SK-N-SH treated with all-trans-retinoic acid at 6 μM for 48 hours (cell line): ENCODE data around the gene SCAF11.

Source experiments
- ATAC-seq: fragments of 200-7000 bp; cut with Tn5 transposase; 3 replicates; pipeline ENCODE4 v1.9.1; 2020; ENCODE audit warnings: mild to moderate bottlenecking, moderate library complexity
- ARNTL ChIP-seq: fragments of 450-650 bp; formaldehyde crosslinking; IDR thresholded peaks from 2 replicates; pipeline ENCODE4 v1.5.0; 2020; ENCODE audit warnings: low read depth, mild to moderate bottlenecking, moderate library complexity, borderline replicate concordance
- BACH2 ChIP-seq: fragments of 250-450 bp; sonication (Bioruptor Pico); IDR thresholded peaks from 2 replicates; pipeline ENCODE4 v1.9.0; 2021; ENCODE audit warnings: mild to moderate bottlenecking, borderline replicate concordance
- CREB5 ChIP-seq: fragments of 250-450 bp; sonication (Bioruptor Pico); IDR thresholded peaks from 2 replicates; pipeline ENCODE4 v1.5.1; 2020; ENCODE audit warnings: low read depth, mild to moderate bottlenecking, moderate library complexity
- CSDC2 ChIP-seq: fragments of 250-450 bp; sonication (Bioruptor Pico); IDR thresholded peaks from 2 replicates; pipeline ENCODE4 v1.5.0; 2020; ENCODE audit warnings: mild to moderate bottlenecking, moderate library complexity
- ESRRG ChIP-seq: fragments of 250-450 bp; sonication (Bioruptor Pico); IDR thresholded peaks from 2 replicates; pipeline ENCODE4 v1.6.1; 2021; ENCODE audit warnings: mild to moderate bottlenecking
- GLIS3 ChIP-seq: fragments of 250-450 bp; sonication (Bioruptor Pico); IDR thresholded peaks from 2 replicates; pipeline ENCODE4 v1.5.0; 2020; ENCODE audit warnings: mild to moderate bottlenecking, moderate library complexity
- ISL1 ChIP-seq: fragments of 250-450 bp; sonication (Bioruptor Pico); IDR thresholded peaks from 2 replicates; pipeline ENCODE4 v2.1.2; 2022; ENCODE audit warnings: mild to moderate bottlenecking, moderate library complexity
- OSR1 ChIP-seq: fragments of 250-450 bp; sonication (Bioruptor Pico); IDR thresholded peaks from 2 replicates; pipeline ENCODE4 v1.8.0; 2022; ENCODE audit warnings: moderate library complexity, mild to moderate bottlenecking, inconsistent platforms
- PATZ1 ChIP-seq: fragments of 250-450 bp; sonication (Bioruptor Pico); IDR thresholded peaks from 2 replicates; pipeline ENCODE4 v1.8.0; 2020; ENCODE audit warnings: mild to moderate bottlenecking, moderate library complexity, borderline replicate concordance
- PPARA ChIP-seq: fragments of 250-450 bp; sonication (Bioruptor Pico); IDR thresholded peaks from 2 replicates; pipeline ENCODE4 v1.5.0; 2020; ENCODE audit warnings: mild to moderate bottlenecking, borderline replicate concordance
- RARB ChIP-seq: fragments of 250-450 bp; sonication (Bioruptor Pico); IDR thresholded peaks from 2 replicates; pipeline ENCODE4 v1.8.0; 2021; ENCODE audit warnings: mild to moderate bottlenecking, moderate library complexity
- SNAI2 ChIP-seq: fragments of 250-450 bp; sonication (Bioruptor Pico); IDR thresholded peaks from 2 replicates; pipeline ENCODE4 v1.5.0; 2020; ENCODE audit warnings: mild to moderate bottlenecking, moderate library complexity
- TCF4 ChIP-seq: fragments of 250-450 bp; sonication (Bioruptor Pico); IDR thresholded peaks from 2 replicates; pipeline ENCODE4 v1.8.0; 2021; ENCODE audit warnings: mild to moderate bottlenecking, moderate library complexity, borderline replicate concordance
- TOX ChIP-seq: fragments of 250-450 bp; sonication (Bioruptor Pico); IDR thresholded peaks from 2 replicates; pipeline ENCODE4 v1.8.0; 2021; ENCODE audit warnings: mild to moderate bottlenecking, moderate library complexity, borderline replicate concordance
- TSHZ2 ChIP-seq: fragments of 250-450 bp; sonication (Bioruptor Pico); IDR thresholded peaks from 2 replicates; pipeline ENCODE4 v1.5.0; 2020; ENCODE audit warnings: mild to moderate bottlenecking, moderate library complexity
- ZC3H10 ChIP-seq: fragments of 250-450 bp; sonication (Bioruptor Pico); IDR thresholded peaks from 2 replicates; pipeline ENCODE4 v1.5.1; 2021; ENCODE audit warnings: mild to moderate bottlenecking, moderate library complexity
- ZFP3 ChIP-seq: fragments of 250-450 bp; sonication (Bioruptor Pico); IDR thresholded peaks from 2 replicates; pipeline ENCODE4 v1.5.0; 2020; ENCODE audit warnings: mild to moderate bottlenecking, moderate library complexity
- ZFP30 ChIP-seq: fragments of 450-650 bp; formaldehyde crosslinking; IDR thresholded peaks from 2 replicates; pipeline ENCODE4 v1.5.0; 2022; ENCODE audit warnings: mild to moderate bottlenecking, moderate library complexity
- ZNF565 ChIP-seq: fragments of 450-650 bp; formaldehyde crosslinking; conservative IDR thresholded peaks from 2 replicates; pipeline ENCODE4 v1.5.0; 2020; ENCODE audit warnings: low read depth, mild to moderate bottlenecking, moderate library complexity
- ZNF70 ChIP-seq: fragments of 450-650 bp; formaldehyde crosslinking; IDR thresholded peaks from 2 replicates; pipeline ENCODE4 v1.5.0; 2020; ENCODE audit warnings: mild to moderate bottlenecking, moderate library complexity
- ZNF8 ChIP-seq: fragments of 450-650 bp; formaldehyde crosslinking; IDR thresholded peaks from 2 replicates; pipeline ENCODE4 v1.5.0; 2020; ENCODE audit warnings: mild to moderate bottlenecking, moderate library complexity
- TF ChIP-seq, protein P1 (sequence below): fragments of 250-450 bp; sonication (Bioruptor Pico); IDR thresholded peaks from 2 replicates; pipeline ENCODE4 v1.8.0; 2021; ENCODE audit warnings: low read depth, mild to moderate bottlenecking, moderate library complexity, borderline replicate concordance

SCAF11 gene

DNA sequence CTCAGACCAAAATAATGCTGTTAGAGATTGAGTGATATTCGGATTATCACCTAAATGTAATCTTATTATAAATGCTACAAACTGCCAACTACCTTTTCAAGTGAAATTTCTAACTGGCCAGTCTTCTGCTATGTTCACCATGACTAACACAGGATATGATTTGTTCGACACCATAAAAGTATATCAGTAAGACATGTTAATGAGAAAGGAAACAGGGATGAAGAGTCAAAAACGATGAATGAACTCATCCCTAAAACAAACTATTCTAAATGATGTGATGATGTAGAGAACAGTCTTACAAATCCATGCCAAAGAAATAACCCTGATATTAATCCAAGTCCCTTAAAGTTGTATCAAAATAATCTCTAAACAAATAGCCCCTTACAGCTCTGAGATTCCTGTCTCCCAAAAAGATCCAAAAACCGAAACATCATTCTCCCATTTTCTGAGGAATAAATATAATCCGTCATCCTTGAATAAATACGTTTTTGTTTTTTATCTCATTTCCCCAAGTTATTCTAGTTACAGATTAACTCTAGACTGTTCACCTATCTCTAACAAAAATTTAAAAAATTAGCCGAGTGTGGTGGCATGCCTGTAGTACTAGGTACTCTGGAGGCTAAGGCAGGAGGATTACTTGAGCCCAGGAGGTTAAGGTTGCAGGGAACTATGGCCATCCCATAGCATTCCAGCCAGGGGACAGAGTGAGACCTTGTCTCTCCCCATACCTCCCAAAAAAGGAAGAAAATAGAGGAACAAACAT is 9.1 kb downstream of the SCAF11 start (continued):
- TF ChIP-seq PATZ1 (no peak), ZNF70 (CRISPR knock-in tag) (no peak), ISL1 (CRISPR knock-in tag) (no peak), ZFP3 (CRISPR knock-in tag) (no peak), ZNF8 (CRISPR knock-in tag) (no peak), RARB (CRISPR knock-in tag) (no peak)

- TF ChIP-seq ZNF565: no peak
- no peak for TF ChIP-seq PPARA (CRISPR knock-in tag)
- TF ChIP-seq ISL1 (CRISPR knock-in tag): no peak
- no peak for TF ChIP-seq OSR1 (CRISPR knock-in tag)
- TF ChIP-seq ZNF70 (CRISPR knock-in tag): no peak
- TF ChIP-seq ZC3H10 (CRISPR knock-in tag): no peak
- TF ChIP-seq TOX (CRISPR knock-in tag): no peak
- TF ChIP-seq PATZ1: no peak
- no peak for TF ChIP-seq RARB (CRISPR knock-in tag)
- no peak for TF ChIP-seq BACH2
- no peak for TF ChIP-seq ZNF8 (CRISPR knock-in tag)
- no peak for TF ChIP-seq GLIS3
- no peak for TF ChIP-seq CSDC2 (CRISPR knock-in tag)
- TF ChIP-seq ZFP3 (CRISPR knock-in tag): no peak
- no peak for TF ChIP-seq ZFP30 (CRISPR knock-in tag)
- TF ChIP-seq, protein P1, sequence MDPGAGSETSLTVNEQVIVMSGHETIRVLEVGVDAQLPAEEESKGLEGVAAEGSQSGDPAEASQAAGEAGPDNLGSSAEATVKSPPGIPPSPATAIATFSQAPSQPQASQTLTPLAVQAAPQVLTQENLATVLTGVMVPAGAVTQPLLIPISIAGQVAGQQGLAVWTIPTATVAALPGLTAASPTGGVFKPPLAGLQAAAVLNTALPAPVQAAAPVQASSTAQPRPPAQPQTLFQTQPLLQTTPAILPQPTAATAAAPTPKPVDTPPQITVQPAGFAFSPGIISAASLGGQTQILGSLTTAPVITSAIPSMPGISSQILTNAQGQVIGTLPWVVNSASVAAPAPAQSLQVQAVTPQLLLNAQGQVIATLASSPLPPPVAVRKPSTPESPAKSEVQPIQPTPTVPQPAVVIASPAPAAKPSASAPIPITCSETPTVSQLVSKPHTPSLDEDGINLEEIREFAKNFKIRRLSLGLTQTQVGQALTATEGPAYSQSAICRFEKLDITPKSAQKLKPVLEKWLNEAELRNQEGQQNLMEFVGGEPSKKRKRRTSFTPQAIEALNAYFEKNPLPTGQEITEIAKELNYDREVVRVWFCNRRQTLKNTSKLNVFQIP: no peak
- TF ChIP-seq SNAI2 (CRISPR knock-in tag): no peak
- TF ChIP-seq ESRRG (CRISPR knock-in tag): no peak
- no peak for ATAC-seq
Observed at GRCh38 chr12:45980540-45980939, 9.8 kb downstream of the SCAF11 start.

DNA sequence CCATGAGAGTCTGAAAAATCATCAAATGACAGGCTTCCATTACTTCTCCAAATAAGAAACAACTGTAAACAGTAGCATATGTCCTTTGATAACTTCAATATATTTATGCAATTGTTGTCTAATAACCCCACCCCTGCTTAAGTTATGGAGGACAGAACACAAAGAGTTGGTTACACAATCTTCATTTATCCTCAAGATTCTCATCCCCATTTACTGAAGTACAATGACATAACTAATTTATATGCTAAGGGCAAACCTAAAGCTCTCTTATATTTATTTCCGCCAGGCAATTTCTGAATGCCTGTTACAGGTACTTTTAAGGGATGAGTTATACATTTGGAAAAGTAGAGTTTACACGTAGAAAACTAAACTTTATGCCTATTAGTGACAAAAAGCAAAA is 12.3 kb downstream of the SCAF11 start:
- ATAC-seq: no peak
- no peak for TF ChIP-seq TCF4 (CRISPR knock-in tag)
- no peak for TF ChIP-seq ISL1 (CRISPR knock-in tag)
- TF ChIP-seq, protein P1: no peak
- no peak for TF ChIP-seq ARNTL
- no peak for TF ChIP-seq ZFP3 (CRISPR knock-in tag)
- TF ChIP-seq CSDC2 (CRISPR knock-in tag): no peak
- no peak for TF ChIP-seq RARB (CRISPR knock-in tag)
- no peak for TF ChIP-seq ZNF8 (CRISPR knock-in tag)
- no peak for TF ChIP-seq ESRRG (CRISPR knock-in tag)
- TF ChIP-seq ZNF565: no peak
- TF ChIP-seq SNAI2 (CRISPR knock-in tag): no peak
- TF ChIP-seq ZFP30 (CRISPR knock-in tag): no peak
- no peak for TF ChIP-seq GLIS3
- TF ChIP-seq BACH2: no peak
- TF ChIP-seq OSR1 (CRISPR knock-in tag): no peak
- no peak for TF ChIP-seq CREB5 (CRISPR knock-in tag)
- TF ChIP-seq ZC3H10 (CRISPR knock-in tag): no peak
- TF ChIP-seq TSHZ2: no peak
